Endothelial cell (in vitro differentiated cells): ENCODE data around the gene C2orf69. TPM values are rescaled to one million over a fixed set of nuclear protein-coding genes. Genes with fewer than 3 reads are reported as not detected.

Experiments used
- DNase-seq: peaks from one replicate; pipeline ENCODE4 v3.0.0; 2021; ENCODE audit warnings: low spot score
- H3K27ac Mint-ChIP-seq: one replicate; pipeline ENCODE4 v1.8.0; 2021; ENCODE audit warnings: mixed read lengths, inconsistent platforms; ENCODE audit not compliant: unreplicated experiment
- H3K27me3 Mint-ChIP-seq: one replicate; pipeline ENCODE4 v1.8.0; 2021; ENCODE audit warnings: mild to moderate bottlenecking, moderate library complexity, mixed read lengths, inconsistent platforms; ENCODE audit not compliant: unreplicated experiment
- H3K36me3 Mint-ChIP-seq: one replicate; pipeline ENCODE4 v1.8.0; 2021; ENCODE audit warnings: mild to moderate bottlenecking, low read depth, mixed read lengths, inconsistent platforms; ENCODE audit not compliant: unreplicated experiment
- H3K4me1 Mint-ChIP-seq: one replicate; pipeline ENCODE4 v1.8.0; 2021; ENCODE audit warnings: mild to moderate bottlenecking, mixed read lengths, inconsistent platforms; ENCODE audit not compliant: unreplicated experiment
- H3K4me3 Mint-ChIP-seq: one replicate; pipeline ENCODE4 v1.8.0; 2021; ENCODE audit warnings: mild to moderate bottlenecking, mixed read lengths, inconsistent platforms; ENCODE audit not compliant: unreplicated experiment
- H3K9me3 Mint-ChIP-seq: one replicate; pipeline ENCODE4 v1.8.0; 2021; ENCODE audit warnings: mixed read lengths, inconsistent platforms; ENCODE audit not compliant: unreplicated experiment
- CTCF ChIP-seq: fragments of 200-600 bp; sonication (generic); IDR thresholded peaks from one replicate; pipeline ENCODE4 v1.5.0; 2021; ENCODE audit warnings: antibody characterized with exemption; ENCODE audit not compliant: unreplicated experiment
- long read RNA-seq: library from polyadenylated mRNA; unstranded; transcript quantifications from one replicate; pipeline ENCODE4 v2.0.0, GENCODE V29; 2020; ENCODE audit not compliant: unreplicated experiment
- total RNA-seq: library from RNA; stranded (reverse); fragmentation: NEBNext Ultra II Directional; extraction: Animal tissue kit (Norgen Biotek cat#: 25700); gene quantifications from one replicate; pipeline ENCODE4 v1.2.1, GENCODE V29; 2021; ENCODE audit not compliant: unreplicated experiment

Gene C2orf69
- total RNA-seq: 16.1 TPM
- long read RNA-seq, transcript C2orf69-201 (2 exons, 3,728 nt): major isoform, 11 of 13 reads
- long read RNA-seq, partial matches to known transcripts: 0 of 13 reads
- long read RNA-seq, other reads (novel, unspliced or antisense): 2 of 13 reads

- H3K4me1 Mint-ChIP-seq: peaks cover 22% of the 10 kb centered on the region
- H3K9me3 Mint-ChIP-seq: no peaks in the 10 kb centered on the region
- peak; percentile 94 for DNase-seq
- TF ChIP-seq CTCF: no peak
- peak within 1 kb of the TSS; percentile 99 for H3K4me3 Mint-ChIP-seq
- peak within 1 kb of the TSS; percentile 97 for H3K27ac Mint-ChIP-seq
- peaks cover 5% of the 10 kb centered on the region for H3K27me3 Mint-ChIP-seq
- H3K36me3 Mint-ChIP-seq: peaks cover 10% of the 10 kb centered on the region
Measured at GRCh38 chr2:199911052-199911876, at the start of gene C2orf69. C2orf69 (plus strand) TSS chr2:199911293; CDS start chr2:199911439, 146 bp downstream.

GRCh38 chr2:199862788-199863187, 48.3 kb upstream of the C2orf69 start:
- no peaks in the 10 kb centered on the region for H3K4me1 Mint-ChIP-seq
- DNase-seq: no peak
- no peaks in the 10 kb centered on the region for H3K36me3 Mint-ChIP-seq
- no peak for TF ChIP-seq CTCF
- no peak overlapping the region for H3K27ac Mint-ChIP-seq
- H3K4me3 Mint-ChIP-seq: no peak overlapping the region
- no peaks in the 10 kb centered on the region for H3K27me3 Mint-ChIP-seq
- no peaks in the 10 kb centered on the region for H3K9me3 Mint-ChIP-seq

GRCh38 chr2:199865905-199866304, 45.2 kb upstream of the C2orf69 start:
- TF ChIP-seq CTCF: no peak
- Mint-ChIP-seq H3K9me3 (no peaks in the 10 kb centered on the region), H3K4me1 (peaks cover 20% of the 10 kb centered on the region), H3K27me3 (no peaks in the 10 kb centered on the region), H3K27ac (no peak overlapping the region), H3K4me3 (no peak overlapping the region), H3K36me3 (no peaks in the 10 kb centered on the region)
- DNase-seq: no peak

GRCh38 chr2:199868431-199869226, 42.5 kb upstream of the C2orf69 start:
- Mint-ChIP-seq H3K9me3 (no peaks in the 10 kb centered on the region), H3K4me3 (no peak overlapping the region), H3K27ac (no peak overlapping the region), H3K36me3 (no peaks in the 10 kb centered on the region), H3K4me1 (peaks cover 20% of the 10 kb centered on the region), H3K27me3 (no peaks in the 10 kb centered on the region)
- DNase-seq: no peak
- no peak for TF ChIP-seq CTCF
